NK-92 (cell line): ENCODE data around the gene APRT.

Source experiments
- DNase-seq: peaks from one replicate; lab custom pipeline; 2025; ENCODE audit not compliant: unreplicated experiment; lab: John Stamatoyannopoulos, UW

The APRT gene

GRCh38 chr16:88759976-88760350 is 51.8 kb downstream of the APRT start:
- DNase-seq: no peak
